ENCODE results near the gene DAO.

DAO gene

DNA sequence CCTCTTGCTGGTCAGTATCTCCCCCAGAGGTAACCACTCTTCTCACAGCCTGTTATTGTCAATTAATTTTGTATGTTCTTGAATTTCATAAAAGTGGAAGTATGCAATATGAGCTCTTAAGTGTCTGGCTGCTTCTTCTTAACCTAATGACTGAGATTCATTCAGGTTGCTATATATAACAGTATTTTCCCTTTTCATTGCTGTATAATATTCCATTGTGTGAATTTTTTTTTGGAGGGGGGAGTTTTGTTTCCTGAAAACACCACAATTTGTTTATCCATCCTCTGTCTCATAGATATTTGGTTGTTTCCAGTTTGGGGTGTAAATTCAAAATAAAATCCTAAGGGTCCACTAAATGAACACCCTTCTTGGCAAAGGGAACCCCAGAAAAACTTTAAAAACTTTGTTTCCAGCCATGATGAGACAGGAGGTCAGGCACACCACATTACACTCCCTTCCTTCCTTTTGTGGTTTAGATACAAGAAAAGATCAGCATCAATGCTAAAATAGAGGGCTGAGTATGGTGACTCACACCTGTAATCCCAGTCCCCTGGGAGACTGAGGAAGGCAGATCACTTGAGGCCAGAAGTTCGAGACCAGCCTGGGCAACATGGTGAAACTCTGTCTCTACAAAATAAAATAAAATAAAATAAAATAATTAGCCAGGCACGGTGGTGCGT, 4.1 kb upstream of the DAO start:
- no peak for DNase-seq (ENCODE audit: low read depth)

- DNase-seq (ENCODE audit: low read depth) = no peak
Observed at GRCh38 chr12:108876550-108876949, 3.3 kb upstream of the DAO start.

DNA sequence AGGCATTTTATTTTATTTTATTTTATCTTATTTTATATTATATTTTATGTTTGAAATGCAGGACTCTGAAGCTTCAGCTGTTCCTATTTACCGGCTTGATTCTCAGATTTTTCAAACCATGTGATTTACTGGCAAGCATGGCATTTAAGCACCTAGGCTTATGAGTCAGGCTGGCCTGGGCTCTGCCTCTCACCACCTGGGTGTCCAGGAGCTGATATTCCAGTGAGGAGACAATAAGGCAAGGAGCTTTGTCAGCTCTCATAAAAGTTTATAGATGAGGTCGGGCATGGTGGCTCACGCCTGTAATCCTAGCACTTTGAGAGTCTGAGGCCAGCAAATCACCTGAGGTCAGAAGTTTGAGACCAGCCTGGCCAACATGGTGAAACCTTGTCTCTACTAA, 2.1 kb downstream of the DAO start:
- DNase-seq (ENCODE audit: low read depth) = no peak

DNA sequence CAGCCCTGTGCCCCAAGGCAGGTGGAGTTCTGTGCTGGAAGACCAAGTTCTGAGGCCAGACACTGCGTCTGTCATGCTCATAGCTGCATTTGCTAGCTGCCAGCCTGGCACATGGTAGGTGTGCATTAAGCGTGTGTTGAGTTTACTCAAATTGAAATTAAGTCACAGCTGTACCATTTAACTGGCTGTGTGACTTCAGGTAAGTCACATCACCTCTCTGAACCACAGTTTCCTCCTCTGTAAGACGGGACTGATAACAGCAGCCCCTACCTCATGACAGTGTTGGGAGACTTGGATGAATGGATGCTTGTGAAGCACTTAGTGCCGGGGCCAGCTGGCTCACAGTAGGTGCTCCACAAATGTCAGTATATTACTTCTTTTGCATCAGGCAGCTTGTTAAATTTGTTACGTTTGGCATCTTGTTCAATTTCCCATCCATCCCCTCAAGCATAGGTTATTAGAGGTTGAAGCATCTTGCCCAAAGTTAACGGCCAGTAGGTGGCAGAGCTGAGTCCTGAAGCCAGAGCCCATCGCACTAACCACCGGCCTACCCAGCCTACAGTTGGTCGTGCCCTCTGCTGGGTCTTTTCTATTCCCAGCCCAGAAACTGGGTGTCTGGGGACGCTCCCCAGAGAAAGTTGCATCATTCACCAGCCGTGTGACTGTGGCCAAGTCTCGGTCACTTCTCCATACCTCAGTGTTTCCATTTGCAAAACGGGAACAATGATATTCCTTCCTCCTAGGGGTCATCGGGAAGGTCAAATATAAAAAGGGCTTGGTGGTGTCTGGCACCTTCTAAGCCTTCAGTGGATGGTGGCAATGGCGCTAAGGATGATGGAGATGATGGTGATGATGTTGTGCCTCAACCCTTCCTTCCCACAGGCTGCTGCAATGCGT, 4.5 kb downstream of the DAO start:
- DNase-seq (ENCODE audit: low read depth) = no peak

GRCh38 chr12:108886873-108887629, 7.2 kb downstream of the DAO start:
- no peak for DNase-seq (ENCODE audit: low read depth)

DNA sequence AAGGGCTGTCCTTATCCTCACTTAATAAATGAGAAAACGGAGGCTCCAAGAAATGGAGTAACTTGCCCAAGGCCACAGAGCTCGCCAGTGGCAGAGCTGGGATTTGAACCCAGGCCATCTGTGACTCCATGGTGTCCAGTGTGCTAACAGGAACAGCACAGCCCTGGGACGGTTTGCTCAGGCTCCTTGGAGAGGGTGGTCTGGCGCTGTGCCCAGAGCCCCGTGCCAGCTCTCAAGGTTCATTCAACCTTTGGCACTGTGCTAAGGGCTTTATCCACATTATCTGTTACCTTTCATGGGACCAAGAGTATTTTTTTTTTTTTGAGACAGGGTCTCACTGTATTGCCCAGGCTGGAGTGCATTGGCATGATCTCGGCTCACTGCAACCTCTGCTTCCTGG, 8.1 kb downstream of the DAO start:
- no peak for DNase-seq (ENCODE audit: low read depth)

DNA sequence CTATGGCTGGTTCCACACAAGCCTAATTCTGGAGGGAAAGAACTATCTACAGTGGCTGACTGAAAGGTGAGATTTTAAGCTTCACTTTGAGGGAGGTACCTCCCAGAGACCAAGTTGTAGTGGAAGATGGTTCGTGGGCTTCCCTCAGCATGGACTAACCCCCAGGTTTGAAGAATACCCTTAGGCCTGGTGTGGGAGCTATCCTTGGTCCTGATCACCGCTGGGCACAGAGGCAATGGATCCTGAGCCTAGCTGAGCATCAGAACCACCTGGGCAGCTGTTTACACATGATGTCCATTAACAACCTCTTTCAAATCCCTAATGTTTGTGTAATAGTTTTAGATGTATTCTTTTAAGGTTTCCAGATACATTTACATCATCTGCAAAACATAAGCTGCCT, 10.3 kb downstream of the DAO start:
- no peak for DNase-seq (ENCODE audit: low read depth)

DNA sequence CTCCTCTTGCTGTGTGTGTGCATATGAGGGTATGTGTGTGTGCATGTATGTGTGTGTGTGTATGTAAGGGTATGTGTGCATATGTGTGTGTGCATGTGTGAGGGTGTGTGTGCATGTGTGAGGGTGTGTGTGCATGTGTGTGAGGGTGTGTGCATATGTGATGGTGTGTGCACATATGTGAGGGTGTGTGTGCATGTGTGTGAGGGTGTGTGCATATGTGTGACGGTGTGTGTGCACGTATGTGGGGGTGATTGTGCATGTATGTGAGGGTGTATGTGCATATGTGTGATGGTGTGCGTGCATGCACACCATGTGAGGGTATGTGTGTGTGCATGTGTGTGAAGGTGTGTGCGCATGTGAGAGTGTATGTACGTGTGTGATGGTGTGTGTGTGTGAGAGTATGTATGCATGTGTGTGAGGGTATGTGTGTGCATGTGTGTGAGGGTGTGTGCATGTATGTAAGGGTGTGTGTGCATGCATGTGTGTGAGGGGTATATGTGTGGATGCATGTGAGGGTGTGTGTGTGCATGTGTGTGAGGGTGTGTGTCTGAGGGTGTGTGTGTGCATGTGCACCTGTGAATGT, 15.4 kb downstream of the DAO start:
- DNase-seq (ENCODE audit: low read depth) = no peak

DNA sequence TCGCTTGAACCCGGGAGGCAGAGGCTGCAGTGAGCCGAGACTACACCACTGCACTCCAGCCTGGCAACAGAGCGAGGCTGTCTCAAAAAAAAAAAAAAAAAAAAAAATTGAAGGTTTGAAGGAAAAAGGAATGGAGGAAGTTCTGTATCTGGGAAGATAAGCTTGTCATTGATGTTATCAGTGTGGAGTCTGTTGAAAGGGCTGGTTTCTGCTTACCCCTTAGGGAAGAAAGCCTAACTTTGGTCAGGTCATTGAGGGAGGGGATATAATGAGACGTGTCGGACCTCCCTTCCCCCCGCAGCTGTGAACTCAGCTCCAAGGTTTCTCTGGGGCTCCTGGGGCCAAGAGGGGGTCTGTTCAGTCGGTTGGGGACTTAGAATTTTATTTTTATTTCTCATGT, 16.4 kb downstream of the DAO start:
- DNase-seq (ENCODE audit: low read depth) = no peak

DNA sequence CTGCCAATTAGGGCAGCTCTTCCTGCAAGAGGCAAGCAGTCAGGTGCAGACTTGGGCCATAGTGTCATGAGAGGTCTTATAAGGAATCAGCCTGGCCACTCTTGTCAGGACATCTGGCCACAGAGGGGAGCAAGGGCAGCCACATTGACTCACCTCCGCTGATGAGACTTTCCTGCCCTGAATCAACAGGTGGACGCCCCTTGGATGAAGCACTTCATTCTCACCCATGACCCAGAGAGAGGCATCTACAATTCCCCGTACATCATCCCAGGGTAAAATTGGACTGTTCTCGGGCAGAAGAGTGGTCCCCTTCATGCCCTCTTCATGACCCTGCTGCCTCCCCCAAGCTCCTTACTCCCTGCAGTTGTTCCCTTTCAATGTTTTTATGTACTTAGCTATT, 16.9 kb downstream of the DAO start:
- no peak for DNase-seq (ENCODE audit: low read depth)

GRCh38 chr12:108899145-108899544, 19.3 kb downstream of the DAO start:
- no peak for DNase-seq (ENCODE audit: low read depth)

GRCh38 chr12:108905725-108906124, 25.8 kb downstream of the DAO start:
- DNase-seq (ENCODE audit: low read depth) = no peak

- no peak for DNase-seq (ENCODE audit: low read depth)
Observed at GRCh38 chr12:108906971-108907370, 27.1 kb downstream of the DAO start.

GRCh38 chr12:108907839-108908351, 28.0 kb downstream of the DAO start:
- no peak for DNase-seq (ENCODE audit: low read depth)

DNA sequence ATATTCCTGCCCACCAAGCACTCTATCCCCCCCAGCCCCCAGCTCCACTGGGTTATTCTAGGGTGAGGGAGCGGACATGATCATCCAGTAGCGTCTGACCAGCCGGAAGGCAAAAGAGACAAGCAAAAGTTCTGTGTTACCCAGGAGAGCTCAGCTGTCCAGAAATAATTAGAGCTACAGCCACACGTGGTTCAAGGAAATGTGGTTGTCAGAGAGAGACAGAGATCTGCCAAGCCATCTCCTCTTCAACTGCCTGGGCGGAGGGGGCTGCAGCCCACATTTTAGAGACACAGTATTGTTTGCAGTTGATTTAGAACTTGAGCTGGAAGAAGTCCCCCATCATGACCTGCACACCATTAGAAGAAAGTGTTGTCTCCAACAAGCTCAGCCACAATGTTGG, 30.4 kb downstream of the DAO start:
- DNase-seq (ENCODE audit: low read depth) = no peak

DNA sequence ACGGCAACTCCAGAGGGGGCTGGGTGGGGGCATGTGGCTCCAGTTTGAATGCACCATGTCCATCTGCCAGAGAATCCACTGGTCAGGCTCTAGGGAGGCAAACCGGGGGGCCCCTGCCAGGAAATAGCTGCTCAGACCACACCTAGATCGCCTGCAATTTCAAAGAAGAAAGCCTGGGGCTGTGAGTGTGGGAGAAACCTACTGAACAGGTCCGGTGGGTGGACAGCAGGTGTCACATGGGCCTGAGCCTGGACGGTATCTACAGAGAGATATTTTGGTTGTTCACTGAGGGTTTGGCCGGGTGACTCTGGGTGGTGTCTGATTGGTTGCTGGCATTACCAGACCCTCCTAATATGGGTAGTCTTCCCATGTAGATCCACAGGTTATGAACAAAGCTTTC, 32.0 kb downstream of the DAO start:
- DNase-seq (ENCODE audit: low read depth) = no peak

- DNase-seq (ENCODE audit: low read depth) = no peak
Observed at GRCh38 chr12:108912361-108912760, 32.5 kb downstream of the DAO start.

DNA sequence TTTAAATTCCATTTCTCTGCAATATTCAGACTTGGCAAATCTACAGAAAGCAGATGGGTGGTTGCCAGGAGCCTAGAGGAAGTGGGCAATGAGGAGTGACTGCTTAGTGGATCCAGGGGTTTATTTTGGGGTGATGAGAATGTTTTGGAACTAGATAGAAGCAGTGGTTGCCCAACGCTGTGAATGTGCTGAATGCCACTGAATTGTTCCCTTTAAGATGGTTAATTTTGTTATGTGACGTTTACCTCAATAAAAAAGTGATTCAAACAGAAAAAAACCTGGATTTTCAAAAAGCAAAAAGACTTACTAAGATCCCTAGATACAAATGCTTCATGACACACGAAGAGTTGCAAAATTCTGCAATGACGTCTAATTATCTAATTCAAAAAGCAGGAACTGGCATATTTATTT, 34.2 kb downstream of the DAO start:
- DNase-seq (ENCODE audit: low read depth) = peak; percentile 12

DNA sequence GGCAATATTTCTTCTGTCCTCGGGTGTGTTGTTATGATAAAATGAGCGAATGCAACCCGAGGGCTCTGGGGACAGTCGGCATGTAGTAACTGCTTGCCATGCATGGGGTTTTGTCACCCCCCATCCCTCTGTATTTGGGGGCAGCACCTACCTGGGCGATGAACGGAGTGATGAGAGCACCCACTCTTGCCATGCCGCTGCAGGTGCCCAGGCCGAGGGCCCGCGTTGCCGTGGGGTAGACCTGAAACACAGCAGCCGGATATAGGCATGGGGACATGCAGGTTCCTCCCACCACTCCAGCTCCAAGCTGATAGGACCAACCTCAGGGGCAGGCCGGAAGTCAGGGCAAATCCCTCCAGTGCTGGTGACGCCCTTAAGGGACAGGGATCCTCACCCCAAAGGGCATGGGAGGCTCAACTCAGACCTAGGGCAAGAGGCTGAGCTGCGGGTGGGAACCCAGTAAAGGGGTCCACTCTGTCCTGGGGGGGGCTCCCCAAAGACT, 35.8 kb downstream of the DAO start:
- DNase-seq (ENCODE audit: low read depth) = no peak

- no peak for DNase-seq (ENCODE audit: low read depth)
Observed at GRCh38 chr12:108916336-108916735, 36.4 kb downstream of the DAO start.

- no peak for DNase-seq (ENCODE audit: low read depth)
Observed at GRCh38 chr12:108918206-108918605, 38.3 kb downstream of the DAO start.
